ENCODE data around the gene NASP. TPM values are rescaled to one million over a fixed set of nuclear protein-coding genes. Genes with fewer than 3 reads are reported as not detected.

The NASP gene
- total RNA-seq, 1 donor from 2014 or later: 88.2 TPM

Other genes with a start within 250 kb of the NASP start
- gene TOE1, start 243.9 kb upstream of the NASP start, total RNA-seq: 21.6 and 34.7 TPM in 2 replicates
- 18.0 and 18.9 TPM in 2 replicates for gene MUTYH, start 243.6 kb upstream of the NASP start, total RNA-seq
- 6.7 and 7.7 TPM in 2 replicates for gene TESK2, start 92.9 kb upstream of the NASP start, total RNA-seq
- gene CCDC163, start 84.0 kb upstream of the NASP start, total RNA-seq: 0.23 and 1.0 TPM in 2 replicates
- 0.51 and 1.4 TPM in 2 replicates for gene MMACHC, start 83.7 kb upstream of the NASP start, total RNA-seq
- 698 and 775 TPM in 2 replicates for gene PRDX1, start 62.2 kb upstream of the NASP start, total RNA-seq
- 141 and 232 TPM in 2 replicates for gene AKR1A1, start 33.2 kb upstream of the NASP start, total RNA-seq
- gene CCDC17, start 40.0 kb downstream of the NASP start, total RNA-seq: 1.2 and 1.6 TPM in 2 replicates
- 120 and 145 TPM in 2 replicates for gene GPBP1L1, start 102.5 kb downstream of the NASP start, total RNA-seq
- gene TMEM69, start 104.1 kb downstream of the NASP start, total RNA-seq: 11.9 and 20.5 TPM in 2 replicates
- gene IPP, start 166.6 kb downstream of the NASP start, total RNA-seq: 6.6 and 8.4 TPM in 2 replicates
- gene MAST2, start 219.6 kb downstream of the NASP start, total RNA-seq: 17.2 and 21.3 TPM in 2 replicates